GM21825 (cell line): ENCODE measurements around the gene TRIO.

ENCODE experiments used
- ATAC-seq: cut with Tn5 transposase; IDR thresholded peaks from one replicate; pipeline ENCODE4 v1.9.1; 2021; ENCODE audit warnings: mild to moderate bottlenecking, moderate library complexity; ENCODE audit not compliant: unreplicated experiment

TRIO gene

DNA sequence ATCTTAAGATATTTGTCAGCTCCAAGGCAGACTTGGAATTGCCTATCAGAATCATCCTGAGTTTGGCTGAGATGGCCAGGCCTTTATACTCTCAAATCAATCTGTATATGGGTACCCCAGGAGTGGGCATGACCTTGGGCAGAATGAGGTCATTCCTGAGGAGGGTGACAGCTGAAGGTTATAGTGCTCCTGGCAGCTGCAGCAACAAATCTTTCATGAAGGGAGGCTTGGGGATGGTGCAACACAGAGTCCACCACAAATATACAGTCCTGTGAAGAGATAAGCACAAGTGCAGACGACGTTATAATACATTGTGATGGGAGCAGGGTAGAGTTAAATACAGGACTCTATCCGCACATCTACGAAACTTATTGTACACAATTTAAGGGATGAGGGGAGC, 21.1 kb upstream of the TRIO start:
- no peak for ATAC-seq

DNA sequence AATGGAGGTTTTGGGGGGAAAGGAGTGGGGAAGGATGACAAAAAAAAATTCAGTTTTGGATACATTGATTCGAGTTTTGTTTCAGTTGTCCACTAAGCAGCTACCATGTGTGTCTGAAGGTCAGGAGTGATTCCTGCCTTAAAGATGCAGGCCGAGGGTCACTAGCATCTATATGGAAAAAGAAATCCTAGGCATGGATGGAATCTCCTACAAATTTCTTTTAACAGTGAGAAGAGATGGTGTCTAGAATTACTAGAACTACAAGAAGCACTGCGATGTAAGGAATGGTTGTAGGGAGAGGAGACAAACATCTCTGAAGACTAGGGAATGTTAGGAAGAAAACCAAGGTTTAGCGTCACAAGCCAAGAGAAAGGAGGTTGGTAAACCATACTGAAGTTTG, 19.6 kb upstream of the TRIO start:
- ATAC-seq: no peak

DNA sequence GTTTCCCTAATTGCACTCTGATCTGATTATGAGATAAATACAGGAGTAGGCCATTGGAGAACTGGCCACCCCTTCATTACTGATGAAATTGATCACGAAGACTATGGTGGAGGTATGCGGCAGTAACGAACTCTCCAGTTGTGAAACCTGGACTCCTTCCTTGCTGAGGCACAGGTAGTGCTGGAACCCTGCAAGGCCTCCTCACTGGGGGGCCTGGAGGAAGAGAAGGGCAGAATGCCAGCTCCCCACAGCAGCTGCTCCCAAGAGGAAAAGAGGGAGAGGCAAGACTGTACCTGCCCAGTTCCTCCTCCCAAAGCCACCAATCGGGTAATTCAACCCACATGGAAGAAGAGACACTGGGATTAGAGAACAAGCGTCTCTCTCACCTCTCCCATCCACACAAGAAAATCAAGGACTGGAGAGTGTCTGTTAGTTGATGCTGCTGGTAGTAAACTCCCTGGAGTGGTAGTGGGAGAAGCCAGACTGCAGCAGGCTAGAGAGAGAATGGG, 19.1 kb upstream of the TRIO start:
- ATAC-seq: no peak

DNA sequence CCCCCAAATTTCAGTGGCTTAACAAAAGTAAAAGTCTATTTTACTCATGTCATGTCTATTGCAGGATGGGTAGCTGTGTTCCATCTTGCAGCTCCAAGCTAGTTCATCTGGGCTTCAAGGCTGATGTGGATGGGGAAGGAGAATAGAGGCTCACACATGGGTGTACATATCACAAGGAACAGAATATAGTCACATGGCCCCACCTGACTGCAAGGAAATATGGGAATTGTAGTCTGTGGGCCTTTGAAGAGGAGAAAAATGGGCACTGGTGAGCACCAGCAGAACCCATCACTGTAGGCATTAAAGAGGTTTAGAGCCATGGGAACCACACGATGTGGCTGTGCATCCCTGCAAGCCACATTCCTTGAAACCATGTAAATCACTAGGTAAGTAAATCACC, 17.9 kb upstream of the TRIO start:
- no peak for ATAC-seq

DNA sequence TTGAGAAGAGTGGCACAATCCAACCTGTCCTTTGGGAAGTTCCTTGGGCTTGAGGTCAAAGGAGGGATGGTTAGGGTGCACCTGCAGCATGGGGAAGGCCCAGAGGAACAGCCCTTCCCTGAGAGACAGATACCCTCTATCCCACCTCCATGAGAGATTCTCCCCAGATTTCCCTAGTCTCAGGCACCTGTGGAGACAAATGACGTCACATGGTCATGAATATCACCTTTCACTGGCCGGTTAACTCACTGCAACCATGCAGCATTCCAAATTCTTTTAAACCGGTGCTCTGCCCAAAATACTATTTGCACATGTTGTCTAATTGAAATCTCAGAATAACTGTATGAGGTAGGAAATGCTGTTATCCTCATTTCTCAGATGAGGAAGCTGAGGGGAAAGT, 15.6 kb upstream of the TRIO start:
- no peak for ATAC-seq

DNA sequence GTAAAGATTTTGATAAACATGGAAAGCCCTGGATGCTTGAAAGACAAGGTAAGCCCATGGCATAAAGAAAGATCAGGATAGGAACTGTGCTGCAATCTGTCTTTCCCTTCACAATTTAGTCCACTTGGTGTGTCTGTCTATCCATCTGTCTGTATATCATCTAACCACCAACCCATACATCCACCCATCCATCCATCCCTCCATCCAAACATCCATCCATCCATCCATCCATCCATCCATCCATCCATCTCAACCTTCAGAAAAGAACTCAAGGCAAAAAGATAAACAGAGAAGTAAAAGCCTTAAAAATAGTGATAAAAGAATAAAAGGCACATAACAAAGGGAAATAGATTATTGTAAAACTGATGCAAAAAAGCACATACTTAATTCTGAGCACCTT, 15.1 kb upstream of the TRIO start:
- ATAC-seq: no peak

DNA sequence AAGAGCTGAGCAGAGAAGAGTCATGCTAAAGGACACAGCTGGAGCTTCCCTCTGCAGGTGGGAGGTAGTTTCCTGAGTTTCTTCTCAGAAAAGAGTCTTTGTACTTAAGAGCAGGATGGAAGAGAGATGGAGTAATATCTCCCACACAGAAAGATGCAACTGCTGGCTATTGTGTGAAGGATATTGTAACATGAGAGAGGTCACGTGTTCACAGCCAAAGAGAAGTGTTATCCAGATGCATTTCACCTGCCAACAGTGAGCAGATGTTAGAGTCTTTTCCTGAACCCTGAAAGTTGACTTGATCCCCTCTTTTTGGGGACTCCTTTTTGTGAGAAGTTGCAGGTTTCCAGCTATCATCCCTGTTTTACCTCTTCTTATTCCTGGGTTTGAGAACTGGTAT, 14.0 kb upstream of the TRIO start:
- no peak for ATAC-seq

DNA sequence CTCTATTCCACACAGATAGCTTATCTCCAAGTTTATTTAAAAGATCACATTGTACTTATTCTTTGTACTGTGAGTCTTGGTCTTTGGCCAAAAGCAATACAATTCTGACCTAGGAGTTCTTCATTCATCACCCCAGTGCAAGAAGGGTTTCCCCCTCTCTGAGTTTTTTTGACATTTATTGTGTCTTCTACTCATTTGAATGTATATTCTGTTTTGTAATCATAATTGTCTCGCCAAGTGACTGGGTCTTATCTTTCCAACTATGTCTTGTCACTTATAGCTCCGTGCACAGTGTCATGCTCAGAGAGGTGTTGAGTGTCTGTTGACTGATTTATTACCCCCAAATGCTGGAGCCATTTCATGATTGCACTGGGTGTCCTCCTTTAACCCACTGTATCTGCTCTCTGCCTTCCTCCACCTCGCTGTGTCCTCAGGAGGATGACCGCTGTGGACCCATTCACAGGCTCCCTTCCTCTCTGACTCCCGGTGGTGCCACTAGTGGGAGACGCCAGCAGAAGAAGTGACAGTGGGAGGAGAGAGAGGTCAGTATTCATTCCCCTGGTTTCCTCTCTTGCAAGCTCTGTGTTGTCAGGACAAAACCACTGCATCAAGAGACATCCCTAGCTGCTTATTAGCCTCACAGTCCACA, 11.2 kb upstream of the TRIO start:
- no peak for ATAC-seq

DNA sequence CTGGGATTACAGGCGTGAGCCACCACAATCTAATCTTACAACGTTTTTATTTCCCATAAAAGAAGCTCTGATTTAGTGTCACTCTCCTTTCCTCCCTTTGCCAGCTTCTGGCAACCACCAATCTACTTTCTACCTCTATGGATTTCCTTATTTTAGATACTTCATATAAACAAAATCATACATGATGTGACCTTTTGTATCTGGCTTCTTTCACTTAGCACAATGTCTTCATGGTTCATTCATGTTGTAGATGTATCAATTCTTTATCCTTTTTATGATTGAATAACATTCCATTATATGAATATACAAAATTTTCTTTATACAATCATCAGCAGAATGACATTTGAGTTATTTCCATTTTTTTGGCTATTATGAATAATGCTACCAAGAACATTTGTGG, 9.7 kb upstream of the TRIO start:
- ATAC-seq: no peak

DNA sequence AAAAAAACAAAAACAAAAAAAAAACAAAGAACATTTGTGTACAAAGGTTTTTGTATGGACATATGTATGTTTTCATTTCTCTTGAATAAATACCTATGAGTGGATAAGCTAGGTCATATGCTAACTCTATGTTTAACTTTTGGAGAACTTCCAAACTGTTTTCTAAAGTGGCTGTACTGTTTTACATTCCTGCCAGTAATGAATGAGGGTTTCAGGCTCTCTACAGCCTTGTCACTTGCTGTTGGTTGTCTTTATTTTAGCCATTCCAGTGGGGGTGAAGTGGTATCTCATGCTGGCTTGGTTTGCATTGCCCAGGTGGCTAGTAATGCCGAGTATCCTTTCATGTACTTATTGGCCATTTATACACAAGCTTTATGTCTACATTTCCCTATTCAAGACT, 9.1 kb upstream of the TRIO start:
- ATAC-seq: no peak

DNA sequence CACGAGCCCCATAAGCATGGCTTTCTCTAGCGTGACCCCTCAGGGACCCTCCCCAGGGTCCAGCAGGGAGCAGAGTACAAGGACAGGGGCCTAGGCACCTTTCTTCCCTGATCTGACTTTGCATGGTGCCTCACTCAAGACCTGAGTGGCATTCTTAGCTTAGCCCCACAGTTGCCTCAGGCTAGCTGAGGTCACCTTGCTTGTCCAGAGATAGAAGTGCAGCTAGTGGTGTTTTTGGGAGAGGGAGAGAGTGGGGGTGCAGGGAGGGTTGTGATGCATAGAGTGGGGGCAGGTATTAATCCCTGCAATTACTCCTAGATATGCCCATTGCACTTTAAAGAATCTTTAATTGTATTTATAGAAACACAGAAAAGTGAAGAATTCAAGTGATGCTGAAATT, 8.4 kb upstream of the TRIO start:
- no peak for ATAC-seq

DNA sequence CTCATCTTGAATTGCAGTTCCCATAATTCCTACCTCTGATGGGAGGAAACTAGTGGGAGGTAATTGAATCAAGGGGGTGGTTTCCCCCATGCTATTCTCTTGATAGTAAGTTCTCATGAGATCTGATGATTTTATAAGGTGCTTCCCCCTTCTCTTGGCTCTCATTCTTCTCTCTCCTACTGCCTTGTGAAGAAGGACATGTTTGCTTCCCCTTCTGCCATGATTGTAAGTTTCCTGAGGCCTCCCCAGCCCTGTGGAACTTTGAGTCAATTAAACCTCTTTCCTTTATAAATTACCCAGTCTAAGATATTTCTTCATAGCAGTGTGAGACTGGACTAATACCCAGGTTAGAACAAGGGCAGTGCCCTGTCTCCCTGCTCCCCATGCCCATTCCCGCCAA, 7.5 kb upstream of the TRIO start:
- no peak for ATAC-seq

DNA sequence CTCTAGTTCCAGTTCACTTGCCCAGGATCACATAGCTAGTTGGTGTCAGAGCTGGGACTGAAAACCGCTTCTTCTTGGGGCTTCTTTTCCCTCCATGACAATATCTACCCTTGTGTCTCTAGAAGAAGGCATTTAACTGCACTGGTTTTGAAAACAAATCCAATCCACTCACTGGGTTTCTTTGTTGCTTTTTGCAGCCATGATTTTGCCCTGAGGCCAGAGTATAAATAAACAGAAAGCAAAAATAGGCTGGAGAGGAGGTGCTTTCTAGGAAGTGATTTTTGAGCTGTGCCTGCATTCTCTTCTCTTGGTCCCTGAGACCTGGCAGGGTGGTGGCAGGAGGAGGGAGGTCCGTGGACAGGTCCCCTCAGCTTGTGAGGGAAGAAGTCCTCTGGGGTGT, 6.9 kb upstream of the TRIO start:
- ATAC-seq: no peak

DNA sequence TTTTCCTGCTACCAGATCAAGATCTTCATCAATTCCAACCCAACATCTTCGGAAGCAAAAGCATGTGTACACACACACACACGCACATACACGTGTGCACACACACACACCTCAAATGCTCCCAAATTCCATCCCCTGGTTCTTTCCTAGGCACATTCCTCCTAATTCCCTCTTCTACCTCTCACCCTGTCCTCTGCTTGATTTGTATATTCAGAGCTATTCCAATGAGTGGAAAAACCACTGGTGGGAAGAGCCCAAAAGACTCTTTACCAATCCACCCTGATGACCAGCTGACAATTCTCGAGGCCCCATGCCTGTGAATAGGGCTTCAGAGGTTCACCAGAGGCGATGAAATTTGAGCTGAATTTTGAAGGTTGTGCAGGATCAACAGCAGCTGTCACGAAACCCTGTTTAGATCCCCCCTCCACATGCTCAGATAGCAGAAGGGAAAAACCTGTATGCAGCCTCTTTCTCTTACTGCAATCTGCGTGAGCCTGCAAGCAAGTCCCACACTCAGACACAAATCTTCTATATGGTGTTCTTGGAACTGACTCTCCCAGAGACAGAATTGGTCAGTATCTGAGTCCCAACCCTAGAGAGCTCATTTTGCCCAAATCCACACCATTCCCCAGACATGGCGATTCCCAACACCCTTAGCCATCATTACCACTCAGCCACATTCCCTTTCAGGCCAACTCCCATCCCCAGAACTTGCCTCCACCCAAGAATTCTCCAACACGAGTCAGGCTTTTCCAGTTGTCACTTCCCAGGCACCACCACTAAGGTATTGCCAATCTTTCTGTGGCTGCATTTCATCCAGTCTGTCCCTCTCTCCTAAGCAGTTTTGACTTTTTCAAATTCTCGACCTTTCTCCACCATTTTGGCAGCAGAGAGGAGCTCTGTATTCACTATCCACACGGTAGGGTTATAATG, 4.3 kb upstream of the TRIO start:
- no peak for ATAC-seq

DNA sequence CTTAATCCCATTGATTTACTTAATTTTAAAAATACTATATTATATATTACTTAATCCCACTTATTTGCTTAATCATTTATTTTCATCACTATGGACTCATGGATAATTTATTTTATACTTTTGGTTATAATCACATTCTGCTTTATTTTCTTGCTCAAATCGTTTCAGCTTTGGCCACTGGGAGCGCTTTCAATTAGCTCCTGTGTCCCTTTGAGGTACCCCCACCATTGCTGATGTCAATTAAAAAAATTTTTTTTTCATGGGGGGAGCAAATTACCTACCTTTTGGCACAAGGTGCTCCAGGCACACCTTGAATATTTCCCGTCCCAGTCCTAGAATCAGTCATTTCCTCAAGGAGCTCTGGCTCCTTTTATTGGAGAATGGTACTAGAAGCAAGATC, 1.4 kb upstream of the TRIO start:
- no peak for ATAC-seq

DNA sequence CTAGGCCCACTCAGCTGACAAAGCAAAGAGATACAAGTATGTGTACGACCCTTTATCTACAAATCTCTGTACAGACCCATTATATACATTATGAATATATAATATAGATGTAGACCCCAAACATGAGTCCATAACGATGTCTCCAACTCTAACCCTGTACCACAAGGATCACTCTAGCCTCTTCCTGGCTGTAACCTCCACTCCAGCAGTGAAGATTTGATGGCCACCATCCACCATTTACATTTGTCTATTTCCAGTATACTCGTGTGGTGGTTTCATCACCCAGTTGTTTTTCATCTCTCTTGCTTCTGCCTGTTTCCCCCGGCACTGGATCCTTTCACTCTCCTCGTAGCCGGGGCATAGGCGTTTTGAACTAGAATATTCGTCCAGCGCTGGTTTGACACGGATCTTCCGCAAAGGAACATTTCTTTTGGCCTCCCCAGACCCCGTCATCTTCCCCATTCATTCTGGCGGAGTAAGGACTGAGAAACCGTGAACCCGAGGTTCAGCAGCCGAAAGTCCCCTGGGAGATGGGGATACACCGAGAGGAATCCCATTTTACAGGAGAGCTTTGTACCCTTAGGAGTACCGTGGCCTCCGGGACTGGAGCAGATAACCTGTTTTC, 828 bp upstream of the TRIO start:
- peak; percentile 3 for ATAC-seq

DNA sequence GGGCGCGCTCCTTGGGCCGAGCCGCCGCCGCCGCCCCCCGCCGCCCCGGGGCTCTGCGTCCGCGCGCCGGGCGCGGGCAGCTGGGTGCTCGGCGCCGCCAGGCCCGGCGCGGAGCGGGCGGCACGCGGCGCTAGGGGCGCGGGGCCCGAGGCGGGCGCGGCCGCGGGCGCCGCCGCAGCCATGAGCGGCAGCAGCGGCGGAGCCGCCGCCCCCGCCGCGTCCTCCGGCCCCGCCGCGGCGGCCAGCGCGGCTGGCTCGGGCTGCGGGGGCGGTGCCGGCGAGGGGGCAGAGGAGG, 351 bp downstream of the TRIO start:
- peak; percentile 6 for ATAC-seq

DNA sequence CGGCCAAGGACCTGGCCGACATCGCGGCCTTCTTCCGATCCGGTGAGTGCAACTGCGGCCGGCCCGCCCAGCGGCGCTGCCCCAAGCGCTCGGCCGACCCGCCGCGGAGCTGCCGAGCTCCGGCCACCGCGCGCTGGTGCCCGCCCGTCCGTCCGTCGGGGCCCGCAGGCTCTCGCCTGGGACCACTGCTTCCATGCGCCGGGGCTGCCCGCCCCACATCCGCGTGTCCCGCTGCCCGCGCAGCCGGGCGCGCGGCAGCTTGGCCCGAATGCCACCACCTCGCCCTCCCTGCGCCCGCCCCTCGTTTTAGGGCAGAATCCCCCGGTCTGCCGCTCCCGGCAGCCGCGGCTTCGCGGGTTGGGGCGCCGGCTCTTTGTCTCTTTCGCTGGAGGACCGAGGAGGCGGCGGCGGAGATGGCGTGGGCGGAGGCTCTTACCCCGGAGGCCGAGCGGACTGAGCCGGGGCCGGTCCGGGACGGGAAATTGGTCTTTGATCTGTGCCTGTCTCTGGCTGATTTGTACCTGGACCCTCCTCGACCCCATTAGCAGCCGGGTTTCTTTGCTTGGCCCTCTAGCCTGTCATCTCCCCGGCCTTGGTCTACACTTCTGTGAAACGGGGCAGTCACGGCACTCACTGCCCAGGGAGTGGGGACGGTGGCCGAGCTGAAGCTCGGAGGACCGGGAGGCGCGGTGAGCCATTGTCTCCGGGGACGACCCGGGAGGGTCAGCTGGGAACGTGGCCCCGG, 871 bp downstream of the TRIO start:
- peak; percentile 5 for ATAC-seq

DNA sequence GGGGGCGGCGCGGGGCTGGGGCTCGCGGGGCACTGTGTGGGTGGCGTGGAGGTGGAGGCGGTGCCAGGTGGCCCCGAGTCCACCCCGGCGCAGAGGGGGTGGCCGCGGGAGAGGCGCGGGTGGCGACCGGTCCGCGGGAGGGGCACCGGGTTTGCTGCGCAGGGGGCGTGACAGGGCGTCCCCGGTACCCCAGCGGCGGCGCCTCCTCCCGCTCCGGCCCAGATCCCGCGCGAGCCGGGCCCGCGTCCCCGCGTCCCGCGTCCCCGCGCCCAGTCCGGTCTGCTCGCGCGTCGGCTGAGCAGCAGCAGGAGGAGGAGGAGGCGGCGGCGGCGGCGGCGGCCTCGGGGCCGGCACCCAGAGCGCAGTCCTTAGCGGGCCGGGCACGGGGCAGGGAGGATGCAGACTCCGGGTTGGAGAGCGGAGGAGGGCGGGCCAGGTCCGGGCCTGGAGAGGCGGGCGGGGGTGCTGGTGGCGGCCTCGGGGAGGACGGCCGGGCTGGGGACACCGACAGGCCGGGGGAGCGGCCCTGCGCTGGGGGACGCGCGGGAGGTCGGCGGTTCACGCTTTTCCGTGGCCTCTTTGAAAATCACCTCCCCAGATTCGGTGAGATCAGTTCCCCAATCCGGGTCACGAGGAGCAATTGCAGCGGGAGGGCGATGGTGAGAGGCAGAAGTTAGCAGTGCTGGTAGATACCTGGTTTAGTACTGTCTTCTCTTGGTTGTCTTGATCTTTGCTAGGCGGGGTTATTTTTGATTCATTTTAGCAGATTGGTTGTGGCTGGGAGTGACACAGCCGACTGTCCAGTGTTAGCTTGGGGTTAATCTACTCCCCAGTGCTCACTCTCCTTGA, 1.7 kb downstream of the TRIO start:
- peak; percentile 43 for ATAC-seq
